8988T (cell line): ENCODE data around the gene OPCML.

Source experiments
- DNase-seq: peaks from one replicate; pipeline ENCODE4 v3.0.0; 2011

The OPCML gene

GRCh38 chr11:133406489-133406888 is 125.8 kb downstream of the OPCML start:
- no peak for DNase-seq

DNA sequence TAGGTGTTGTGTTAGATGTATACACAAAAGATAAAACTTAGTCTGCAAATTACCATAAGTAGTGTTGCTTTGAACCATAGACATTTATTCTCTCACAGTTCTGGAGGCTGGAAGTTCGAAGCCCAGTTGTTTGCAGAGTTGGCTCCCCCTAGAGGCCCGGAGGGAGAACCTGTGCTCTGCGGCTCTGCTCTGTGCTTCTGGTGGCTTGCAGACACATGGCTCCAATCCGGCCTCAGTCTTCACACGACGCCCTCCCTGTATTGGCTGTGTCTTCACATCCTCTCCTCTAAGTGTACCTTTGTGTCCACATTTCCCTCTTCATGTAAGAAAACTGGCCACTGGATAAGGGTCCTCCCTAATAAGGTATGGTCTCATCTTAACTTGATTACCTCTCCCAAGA is 128.4 kb downstream of the OPCML start:
- DNase-seq: no peak

DNA sequence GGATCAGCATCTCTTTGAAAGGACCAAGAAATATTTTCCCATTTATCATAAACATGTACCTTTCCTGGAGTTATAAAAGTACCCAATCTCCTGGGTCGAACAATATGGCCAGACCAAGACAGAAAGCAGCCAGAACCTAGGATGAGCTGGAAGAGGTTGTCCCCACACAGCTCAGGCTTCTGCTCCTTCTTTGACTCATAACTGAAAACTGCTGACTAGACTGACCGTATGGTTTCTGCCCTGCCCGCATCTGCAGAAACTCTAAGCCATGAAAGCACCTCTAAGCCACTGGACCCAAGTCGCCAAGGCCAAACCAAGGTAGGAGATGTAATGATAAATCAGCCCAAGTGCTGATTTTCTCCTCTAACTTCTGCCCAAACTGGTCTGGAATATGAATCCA is 129.8 kb downstream of the OPCML start:
- DNase-seq: no peak

DNA sequence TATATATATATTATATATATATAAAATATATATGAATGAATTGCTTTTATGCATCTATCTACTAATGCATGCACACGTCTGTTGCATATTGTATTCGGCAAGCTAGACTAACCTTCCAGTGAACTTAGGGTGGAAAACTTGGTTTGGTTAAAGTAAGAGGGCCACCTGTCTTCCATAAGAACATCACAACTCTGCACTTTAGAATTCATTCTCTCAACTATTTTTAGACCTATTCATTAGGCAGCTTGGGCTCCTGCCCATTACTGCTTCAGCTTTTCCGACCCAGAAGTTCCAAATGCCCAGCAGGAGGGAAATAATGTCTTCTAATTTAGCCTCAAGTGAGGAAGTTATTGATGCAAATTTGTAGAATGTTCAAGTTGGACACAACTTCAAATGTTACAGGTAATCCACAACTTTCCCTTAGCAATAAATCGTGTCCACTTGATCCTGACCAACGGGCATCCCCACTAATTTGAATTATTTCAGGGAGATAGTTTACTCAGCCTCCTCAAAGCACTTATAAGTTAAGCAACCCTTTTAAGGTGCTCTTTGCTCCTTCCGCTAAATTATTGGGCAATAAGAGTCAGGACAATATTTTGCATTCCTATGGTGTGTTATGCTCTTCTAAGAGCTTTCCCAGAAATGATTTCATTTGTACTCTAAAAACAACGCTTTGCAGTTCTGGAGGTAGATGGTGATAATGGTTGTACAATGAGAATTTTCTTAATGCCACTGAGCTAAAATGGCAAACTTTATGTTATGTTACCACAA is 132.3 kb downstream of the OPCML start:
- no peak for DNase-seq

- no peak for DNase-seq
Observed at GRCh38 chr11:133399294-133399693, 133.0 kb downstream of the OPCML start.

- no peak for DNase-seq
Observed at GRCh38 chr11:133390803-133391202, 141.5 kb downstream of the OPCML start.

- DNase-seq: no peak
Observed at GRCh38 chr11:133388975-133389568, 143.2 kb downstream of the OPCML start.

GRCh38 chr11:133388260-133388659 is 144.0 kb downstream of the OPCML start:
- no peak for DNase-seq

DNA sequence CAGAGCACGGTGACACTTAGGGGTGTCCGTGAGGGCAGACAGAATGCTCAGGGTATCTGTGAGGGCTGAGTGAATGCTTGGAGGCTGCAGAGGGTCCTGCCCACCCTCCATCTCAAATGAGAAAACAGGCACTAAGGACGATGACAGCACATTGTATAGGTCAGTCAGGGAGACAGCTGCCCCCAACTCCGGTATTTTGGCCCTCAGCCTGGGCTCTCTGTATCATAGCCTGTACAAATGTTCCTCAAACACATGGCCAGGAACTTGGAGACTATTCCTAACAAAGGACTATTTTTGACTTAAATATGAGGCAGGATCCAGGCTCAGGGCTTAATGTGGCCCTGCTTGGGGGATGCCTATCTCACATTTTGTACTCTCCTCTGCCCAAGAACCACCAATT is 145.4 kb downstream of the OPCML start:
- no peak for DNase-seq

GRCh38 chr11:133386262-133386661 is 146.0 kb downstream of the OPCML start:
- no peak for DNase-seq

DNA sequence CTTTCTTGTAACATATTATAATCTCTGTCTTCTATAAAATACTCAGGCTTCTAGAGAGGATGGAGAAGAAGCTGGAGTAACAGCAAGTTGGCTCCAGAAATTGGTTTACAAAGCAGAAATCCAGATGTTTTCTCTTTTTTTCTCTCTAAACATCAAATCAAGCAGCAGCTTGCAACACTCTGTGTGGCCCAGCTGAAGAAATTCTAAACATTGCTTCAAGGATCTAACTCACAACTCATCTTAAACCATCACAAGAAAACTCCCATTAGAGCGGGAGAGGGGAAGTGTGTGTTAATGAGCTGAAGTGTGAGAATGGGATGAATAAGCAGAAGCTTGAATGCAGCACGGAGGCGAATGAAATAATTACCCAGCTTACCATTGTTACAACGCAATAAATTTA is 146.5 kb downstream of the OPCML start:
- DNase-seq: no peak

DNA sequence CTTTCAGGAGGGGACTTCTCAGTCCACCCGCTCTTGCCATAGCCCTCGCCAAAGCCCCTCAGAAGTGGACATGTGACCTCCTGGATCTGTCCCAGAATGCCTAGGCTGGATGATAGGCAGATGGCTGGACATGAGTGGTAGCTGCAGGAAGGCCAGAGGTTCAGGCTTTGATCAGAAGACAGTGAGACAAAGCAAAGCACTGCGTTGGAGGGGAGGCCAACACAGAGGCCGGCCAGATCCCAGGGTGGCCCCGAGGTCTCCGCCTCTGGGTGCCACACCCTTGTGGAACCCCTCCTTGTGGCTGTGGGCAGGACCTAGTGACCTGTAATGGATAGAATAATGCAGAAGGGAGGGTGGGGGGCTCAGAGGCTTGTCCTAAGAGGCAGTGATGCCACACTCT is 147.6 kb downstream of the OPCML start:
- DNase-seq: no peak

DNA sequence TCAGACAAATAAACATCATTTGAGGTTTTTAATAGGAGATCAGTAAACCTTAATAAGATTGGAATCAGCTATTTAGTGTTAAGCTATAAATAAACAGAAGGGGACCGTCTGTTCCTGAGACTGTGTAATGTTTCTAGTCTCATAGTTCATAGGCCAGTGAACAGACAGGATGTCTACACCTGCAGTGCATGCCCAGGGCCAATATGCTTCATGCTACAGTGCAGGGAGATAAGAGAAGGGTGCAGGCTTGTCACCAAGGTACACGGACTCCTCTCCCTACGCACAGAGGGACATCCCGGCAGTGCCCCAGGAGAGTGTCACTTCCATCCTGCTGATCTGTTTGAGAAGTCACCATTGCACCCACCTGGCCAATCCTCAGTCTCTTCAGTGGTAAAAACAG is 148.6 kb downstream of the OPCML start:
- DNase-seq: no peak

DNA sequence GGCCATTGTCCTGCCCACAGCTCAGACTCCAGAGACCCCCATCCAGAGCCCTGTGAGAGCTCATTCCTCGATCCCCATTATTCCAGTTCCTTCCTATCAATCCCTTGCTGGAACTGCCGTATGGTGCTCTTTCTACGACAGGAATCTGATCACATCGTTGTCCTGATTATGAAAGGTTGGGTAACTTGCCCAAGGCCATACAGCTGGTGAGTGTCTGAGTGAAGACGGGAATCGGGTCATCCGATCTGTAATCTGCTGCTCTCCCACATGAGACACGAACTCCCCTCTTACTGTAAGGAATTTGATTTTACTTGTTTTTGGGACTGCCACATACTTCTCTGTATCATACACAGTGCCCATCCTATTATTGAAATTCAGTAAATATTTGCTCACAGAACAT is 149.1 kb downstream of the OPCML start:
- DNase-seq: no peak

- no peak for DNase-seq
Observed at GRCh38 chr11:133382131-133382812, 150.0 kb downstream of the OPCML start.

GRCh38 chr11:133381761-133382130 is 150.6 kb downstream of the OPCML start:
- DNase-seq: no peak

DNA sequence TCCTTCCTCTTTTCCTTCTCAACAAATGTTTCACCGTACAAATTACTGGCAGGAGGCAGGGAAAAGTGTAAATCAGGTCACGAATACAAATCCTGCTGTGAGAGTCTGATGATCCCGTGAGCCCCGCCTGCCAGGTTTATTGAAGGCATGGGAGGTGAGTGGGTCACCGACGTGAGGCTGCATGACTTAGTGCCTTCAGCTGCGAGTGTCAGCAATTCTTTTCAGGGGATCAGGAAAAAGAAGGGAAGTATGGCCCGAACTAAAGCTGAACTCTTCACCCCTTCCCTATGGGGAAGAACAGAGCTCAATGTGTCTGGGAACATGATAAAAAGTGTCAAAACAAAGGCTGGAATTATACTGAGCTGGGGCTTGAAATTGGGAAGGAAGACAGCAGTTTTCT is 166.2 kb downstream of the OPCML start:
- DNase-seq: no peak

- no peak for DNase-seq
Observed at GRCh38 chr11:133362916-133363315, 169.4 kb downstream of the OPCML start.

GRCh38 chr11:133362156-133362555 is 170.1 kb downstream of the OPCML start:
- no peak for DNase-seq

DNA sequence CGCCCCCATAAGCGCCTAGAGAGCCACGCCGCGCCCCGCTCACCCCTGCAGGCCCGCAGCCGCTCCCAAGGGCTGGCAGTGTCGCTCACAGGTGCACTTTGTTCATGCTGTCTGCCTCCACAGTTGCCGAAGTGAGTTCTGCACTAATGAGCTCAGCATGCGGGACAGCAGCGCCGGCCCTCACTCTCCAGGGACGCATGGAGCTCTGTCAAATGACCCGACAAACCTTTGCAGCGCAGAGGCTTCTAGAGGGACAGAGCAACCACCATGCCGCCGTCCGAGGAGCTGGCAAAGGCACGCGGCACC is 170.7 kb downstream of the OPCML start:
- no peak for DNase-seq

DNA sequence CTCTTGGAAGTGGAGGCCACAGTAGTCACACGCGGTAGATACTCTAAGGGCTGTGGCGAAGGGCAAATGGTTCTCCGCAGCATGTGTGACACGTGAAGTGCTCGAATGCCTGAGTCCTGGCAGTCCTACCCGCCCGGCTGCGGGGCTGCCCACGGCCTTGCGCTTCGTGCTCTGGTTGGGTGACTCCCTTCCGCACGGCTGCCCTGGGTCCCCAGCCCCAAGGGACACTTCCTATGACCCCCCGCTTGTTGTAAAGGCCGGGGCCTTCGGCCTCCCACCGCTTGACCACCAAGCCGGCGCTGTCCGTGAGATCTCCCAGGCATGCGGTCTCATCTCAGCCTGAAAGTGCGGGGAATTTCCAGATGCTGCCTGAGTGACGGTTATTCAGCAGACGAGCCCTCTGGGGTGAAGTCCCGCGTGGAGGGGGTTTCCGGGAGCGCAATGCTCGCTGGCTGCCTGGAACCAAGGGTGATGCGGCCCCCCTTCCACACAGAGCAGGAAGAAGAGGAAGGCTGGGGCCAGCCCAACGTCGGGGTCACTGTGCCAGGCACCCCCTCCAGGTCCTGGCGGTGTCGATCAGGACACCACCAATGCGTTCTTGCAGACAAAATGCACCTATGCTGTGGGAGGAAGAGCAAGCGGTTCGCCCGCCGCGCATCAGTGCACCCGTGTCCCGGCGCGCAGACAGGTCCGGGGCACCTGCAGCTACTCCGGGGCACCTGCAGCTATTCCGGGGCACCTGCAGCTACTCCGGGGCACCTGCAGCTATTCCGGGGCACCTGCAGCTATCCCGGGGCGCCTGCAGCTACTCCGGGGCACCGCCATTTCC is 171.2 kb downstream of the OPCML start:
- no peak for DNase-seq

GRCh38 chr11:133355095-133355494 is 177.2 kb downstream of the OPCML start:
- no peak for DNase-seq

DNA sequence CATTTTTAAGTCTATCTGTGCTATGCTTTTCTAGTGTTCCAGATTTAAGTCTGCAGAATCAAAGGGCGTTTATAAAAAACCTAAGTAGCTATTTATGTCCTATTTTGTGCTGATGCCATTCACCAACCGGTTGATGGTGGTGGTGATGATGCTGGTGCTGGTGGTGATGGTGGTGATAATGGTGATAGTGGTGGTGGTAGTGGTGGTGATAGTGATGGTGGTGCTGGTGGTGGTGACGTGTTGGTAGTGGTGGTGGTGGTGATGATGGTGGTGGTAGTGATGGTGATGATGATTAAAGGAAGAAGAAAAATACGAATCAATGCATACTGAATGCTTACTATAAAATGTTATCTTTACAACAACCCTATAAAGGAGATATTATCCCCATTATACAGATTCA is 178.2 kb downstream of the OPCML start:
- no peak for DNase-seq

DNA sequence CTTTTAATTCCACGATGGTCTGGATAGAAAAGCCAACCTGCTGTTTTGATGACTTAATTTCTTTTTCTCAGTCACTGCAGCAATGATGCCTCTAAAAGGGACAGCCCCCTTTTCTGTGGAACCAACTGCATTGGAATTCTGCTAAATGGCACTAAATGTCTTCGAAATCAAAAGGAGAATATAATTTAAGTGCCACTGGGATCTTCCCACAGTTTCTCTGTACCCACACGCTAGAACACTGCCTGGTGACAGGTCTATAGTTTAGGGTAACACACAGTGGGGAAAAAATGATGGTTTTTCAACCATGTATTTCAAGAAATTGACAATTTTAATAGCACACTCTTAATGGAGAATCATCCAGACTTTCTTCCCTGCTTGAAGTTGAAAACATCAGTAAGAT is 182.3 kb downstream of the OPCML start:
- no peak for DNase-seq
